ENCODE results near the gene A4GNT.
"Not testable (repeated sequence)": the region's sequence is repeated elsewhere in the genome, so short reads cannot be mapped to it uniquely, and the experiment has no call there.

DNA sequence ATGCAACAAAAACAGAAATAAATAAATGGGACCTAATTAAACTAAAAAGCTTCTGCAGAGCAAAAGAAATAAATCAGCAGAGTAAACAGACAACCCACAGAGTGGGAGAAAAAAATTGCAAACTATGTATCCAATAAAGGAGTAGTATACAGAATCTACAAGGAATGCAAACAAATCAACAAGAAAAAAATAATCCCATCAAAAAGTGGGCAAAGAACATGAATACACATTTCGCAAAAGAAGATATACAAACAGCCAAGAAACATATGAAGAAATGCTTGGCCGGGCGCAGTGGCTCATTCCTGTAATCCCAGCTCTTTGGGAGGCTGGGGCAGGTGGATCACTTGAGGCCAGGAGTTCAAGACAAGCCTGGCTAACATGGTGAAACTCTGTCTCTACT is 10.0 kb upstream of the A4GNT start:
- TF ChIP-seq, protein P1, sequence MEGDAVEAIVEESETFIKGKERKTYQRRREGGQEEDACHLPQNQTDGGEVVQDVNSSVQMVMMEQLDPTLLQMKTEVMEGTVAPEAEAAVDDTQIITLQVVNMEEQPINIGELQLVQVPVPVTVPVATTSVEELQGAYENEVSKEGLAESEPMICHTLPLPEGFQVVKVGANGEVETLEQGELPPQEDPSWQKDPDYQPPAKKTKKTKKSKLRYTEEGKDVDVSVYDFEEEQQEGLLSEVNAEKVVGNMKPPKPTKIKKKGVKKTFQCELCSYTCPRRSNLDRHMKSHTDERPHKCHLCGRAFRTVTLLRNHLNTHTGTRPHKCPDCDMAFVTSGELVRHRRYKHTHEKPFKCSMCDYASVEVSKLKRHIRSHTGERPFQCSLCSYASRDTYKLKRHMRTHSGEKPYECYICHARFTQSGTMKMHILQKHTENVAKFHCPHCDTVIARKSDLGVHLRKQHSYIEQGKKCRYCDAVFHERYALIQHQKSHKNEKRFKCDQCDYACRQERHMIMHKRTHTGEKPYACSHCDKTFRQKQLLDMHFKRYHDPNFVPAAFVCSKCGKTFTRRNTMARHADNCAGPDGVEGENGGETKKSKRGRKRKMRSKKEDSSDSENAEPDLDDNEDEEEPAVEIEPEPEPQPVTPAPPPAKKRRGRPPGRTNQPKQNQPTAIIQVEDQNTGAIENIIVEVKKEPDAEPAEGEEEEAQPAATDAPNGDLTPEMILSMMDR (IDR thresholded peaks at IDR 0.05): not testable (repeated sequence)
- TF ChIP-seq POLR2AphosphoS5, EP300, POLR2A (IDR thresholded peaks at IDR 0.05): not testable (repeated sequence)
